ENCODE measurements around the gene KDELR1. TPM values are rescaled to one million over a fixed set of nuclear protein-coding genes. Genes with fewer than 3 reads are reported as not detected.
A peak's percentile ranks its signal among the peaks of the same experiment; 100 is the strongest.
"Not testable (repeated sequence)": the region's sequence is repeated elsewhere in the genome, so short reads cannot be mapped to it uniquely, and the experiment has no call there.

The KDELR1 gene
- total RNA-seq, 1 experiment from 2014 or later = 113 TPM

GRCh38 chr19:48378194-48378570 lies 13.2 kb downstream of the KDELR1 start:
- ChIA-PET CTCF (interaction anchor here (0.7 kb wide), 1 partner anchor 13 kb away, joined by 4 read pairs; the partner anchor contains the start of gene KDELR1), POLR2A (no interaction called here)
- H3K27ac Mint-ChIP-seq (ENCODE audit: low read depth, unreplicated experiment) = no peak overlapping the region
- BruUV-seq (replicated peaks) = no TSS peak
- intact Hi-C loops (cut with micrococcal nuclease) = no loop called here
- H3K9me3 Mint-ChIP-seq (ENCODE audit: unreplicated experiment) = no peaks in the 10 kb centered on the region
- no peak overlapping the region for H3K4me3 Mint-ChIP-seq (ENCODE audit: unreplicated experiment)
- H3K36me3 Mint-ChIP-seq (ENCODE audit: insufficient read depth, unreplicated experiment) = peaks cover 22% of the 10 kb centered on the region
- no peak for DNase-seq (ENCODE audit: unreplicated experiment)
- H3K4me1 Mint-ChIP-seq (ENCODE audit: insufficient read depth, unreplicated experiment) = peaks cover 3% of the 10 kb centered on the region
- no peak for TF ChIP-seq CTCF (IDR thresholded peaks at IDR 0.05; ENCODE audit: unreplicated experiment)
- H3K27me3 Mint-ChIP-seq (ENCODE audit: insufficient read depth, unreplicated experiment) = no peaks in the 10 kb centered on the region

GRCh38 chr19:48373567-48373966 lies 17.8 kb downstream of the KDELR1 start:
- Mint-ChIP-seq H3K4me1 (ENCODE audit: insufficient read depth, unreplicated experiment) (peaks cover 9% of the 10 kb centered on the region), H3K9me3 (ENCODE audit: unreplicated experiment) (no peaks in the 10 kb centered on the region), H3K36me3 (ENCODE audit: insufficient read depth, unreplicated experiment) (no peaks in the 10 kb centered on the region), H3K27me3 (ENCODE audit: insufficient read depth, unreplicated experiment) (no peaks in the 10 kb centered on the region), H3K27ac (ENCODE audit: low read depth, unreplicated experiment) (no peak overlapping the region), H3K4me3 (ENCODE audit: unreplicated experiment) (no peak overlapping the region)
- no TSS peak for BruUV-seq (replicated peaks)
- intact Hi-C loops (cut with micrococcal nuclease) = no loop called here
- no peak for DNase-seq (ENCODE audit: unreplicated experiment)
- CTCF ChIA-PET = interaction anchor here (0.7 to 0.8 kb wide), 2 partner anchors 17 to 181 kb away, joined by 3 to 4 read pairs; partner anchors contain the start of gene KDELR1
- no peak for TF ChIP-seq CTCF (IDR thresholded peaks at IDR 0.05; ENCODE audit: unreplicated experiment)
- POLR2A ChIA-PET = interaction anchor here (1.4 to 1.9 kb wide), 2 partner anchors 10 to 17 kb away, joined by 6 to 8 read pairs; partner anchors contain the start of genes KDELR1, SYNGR4 and TMEM143

GRCh38 chr19:48372904-48373303 lies 18.4 kb downstream of the KDELR1 start:
- POLR2A ChIA-PET = interaction anchor here (0.7 to 1.9 kb wide), 3 partner anchors 9 to 128 kb away, joined by 3 to 8 read pairs (median 6); partner anchors contain the start of genes KDELR1, SYNGR4 and TMEM143
- TF ChIP-seq CTCF (IDR thresholded peaks at IDR 0.05; ENCODE audit: unreplicated experiment) = no peak
- H3K27me3 Mint-ChIP-seq (ENCODE audit: insufficient read depth, unreplicated experiment) = no peaks in the 10 kb centered on the region
- DNase-seq (ENCODE audit: unreplicated experiment) = peak; percentile 69
- CTCF ChIA-PET = interaction anchor here (0.6 to 0.8 kb wide), 3 partner anchors 18 to 118 kb away, joined by 3 to 4 read pairs (median 4); partner anchors contain the start of genes CARD8, GRIN2D and KDELR1
- H3K9me3 Mint-ChIP-seq (ENCODE audit: unreplicated experiment) = no peaks in the 10 kb centered on the region
- no TSS peak for BruUV-seq (replicated peaks)
- intact Hi-C loops (cut with micrococcal nuclease) = no loop called here
- no peak overlapping the region for H3K4me3 Mint-ChIP-seq (ENCODE audit: unreplicated experiment)
- no peak overlapping the region for H3K27ac Mint-ChIP-seq (ENCODE audit: low read depth, unreplicated experiment)
- no peaks in the 10 kb centered on the region for H3K36me3 Mint-ChIP-seq (ENCODE audit: insufficient read depth, unreplicated experiment)
- H3K4me1 Mint-ChIP-seq (ENCODE audit: insufficient read depth, unreplicated experiment) = peaks cover 9% of the 10 kb centered on the region

- H3K27me3 Mint-ChIP-seq (ENCODE audit: insufficient read depth, unreplicated experiment); H3K4me1 Mint-ChIP-seq (ENCODE audit: insufficient read depth, unreplicated experiment); H3K36me3 Mint-ChIP-seq (ENCODE audit: insufficient read depth, unreplicated experiment); BruUV-seq (replicated peaks); H3K9me3 Mint-ChIP-seq (ENCODE audit: unreplicated experiment); DNase-seq (ENCODE audit: unreplicated experiment); intact Hi-C loops (cut with micrococcal nuclease); H3K4me3 Mint-ChIP-seq (ENCODE audit: unreplicated experiment); POLR2A ChIA-PET; H3K27ac Mint-ChIP-seq (ENCODE audit: low read depth, unreplicated experiment): not testable (repeated sequence)
- CTCF ChIA-PET = interaction anchor here (1.2 to 1.8 kb wide), 2 partner anchors 12 to 19 kb away, joined by 3 to 9 read pairs; partner anchors contain the start of gene KDELR1
Observed at GRCh38 chr19:48371771-48372170, 19.6 kb downstream of the KDELR1 start.

Data from MCF 10A (cell line).